Liver (tissue), 9 donors: Measurements from ENCODE around the gene CCL27. TPM values are rescaled to one million over a fixed set of nuclear protein-coding genes. Genes with fewer than 3 reads are reported as not detected.

Experiments used
- DNase-seq: peaks from one replicate; pipeline ENCODE4 v3.0.0-alpha.2; 2017; ENCODE audit warnings: low spot score
- H3K27ac ChIP-seq, 2 donors: one replicate each; pipeline ENCODE4 v1.7.0; 2013; ENCODE audit warnings: inconsistent platforms in 2 of 2, low read length in 2 of 2, control low read depth in 1 of 2, low read depth in 1 of 2, mild to moderate bottlenecking in 1 of 2
- H3K27me3 ChIP-seq, 4 donors: one replicate each; pipeline versions ENCODE4 v1.6.1 to v1.7.0; 2013; ENCODE audit warnings: low read length in 3 of 4, inconsistent platforms in 1 of 4, mild to moderate bottlenecking in 1 of 4, moderate library complexity in 1 of 4; ENCODE audit not compliant: control insufficient read depth in 4 of 4, insufficient read depth in 4 of 4
- H3K36me3 ChIP-seq, 4 donors: one replicate each; pipeline versions ENCODE4 v1.6.1 to v1.7.0; 2013; ENCODE audit warnings: low read length in 3 of 4, mild to moderate bottlenecking in 3 of 4, low read depth in 1 of 4, moderate library complexity in 1 of 4; ENCODE audit not compliant: control insufficient read depth in 4 of 4, insufficient read depth in 3 of 4
- H3K4me1 ChIP-seq, 4 donors: one replicate each; pipeline versions ENCODE4 v1.6.1 to v1.7.0; 2013; ENCODE audit warnings: low read length in 3 of 4, mild to moderate bottlenecking in 3 of 4, moderate library complexity in 1 of 4; ENCODE audit not compliant: control insufficient read depth in 4 of 4, insufficient read depth in 4 of 4
- H3K4me3 ChIP-seq, 3 donors: one replicate each; pipeline versions ENCODE4 v1.6.1 to v1.7.0; 2013; ENCODE audit warnings: low read length in 3 of 3, control low read depth in 1 of 3, low read depth in 1 of 3, mild to moderate bottlenecking in 1 of 3
- H3K9ac ChIP-seq, 2 donors: one replicate each; pipeline ENCODE4 v1.7.0; 2013; ENCODE audit warnings: low read length in 2 of 2, mild to moderate bottlenecking in 2 of 2, moderate library complexity in 2 of 2, control low read depth in 1 of 2, low read depth in 1 of 2
- H3K9me3 ChIP-seq, 4 donors: one replicate each; pipeline versions ENCODE4 v1.6.1 to v1.7.0; 2013; ENCODE audit warnings: low read length in 3 of 4; ENCODE audit not compliant: control insufficient read depth in 4 of 4
- CTCF ChIP-seq: fragments of 150-350 bp; IDR thresholded peaks from 2 replicates; pipeline ENCODE4 v1.5.1; 2017; ENCODE audit warnings: improper control_type of control experiment, low read depth, low read length; ENCODE audit not compliant: missing input control
- EGR1 ChIP-seq, 2 donors: IDR thresholded peaks; 2 replicates each; pipeline ENCODE4 v1.6.1; 2016 to 2018; ENCODE audit warnings: antibody characterized with exemption in 2 of 2, low read depth in 2 of 2
- FOXA1 ChIP-seq: IDR thresholded peaks from 2 replicates; pipeline ENCODE4 v1.6.1; 2016; ENCODE audit warnings: antibody characterized with exemption
- FOXA2 ChIP-seq: IDR thresholded peaks from 2 replicates; pipeline ENCODE4 v1.6.1; 2016; ENCODE audit warnings: antibody characterized with exemption
- GABPA ChIP-seq, 2 donors: IDR thresholded peaks in 1 of 2; conservative IDR thresholded peaks in 1 of 2; 2 replicates each; pipeline ENCODE4 v1.6.1; 2016; ENCODE audit warnings: antibody characterized with exemption in 2 of 2, mild to moderate bottlenecking in 1 of 2, moderate library complexity in 1 of 2
- HNF4A ChIP-seq, 2 donors: conservative IDR thresholded peaks; 2 replicates each; pipeline ENCODE4 v1.6.1; 2016; ENCODE audit warnings: antibody characterized with exemption in 2 of 2, mild to moderate bottlenecking in 2 of 2
- HNF4G ChIP-seq: IDR thresholded peaks from 2 replicates; pipeline ENCODE4 v1.6.1; 2016; ENCODE audit warnings: antibody characterized with exemption
- JUND ChIP-seq, 2 donors: IDR thresholded peaks; 2 replicates each; pipeline ENCODE4 v1.6.1; 2016; ENCODE audit warnings: antibody characterized with exemption in 2 of 2
- NR2F2 ChIP-seq: IDR thresholded peaks from 2 replicates; pipeline ENCODE4 v1.6.1; 2016; ENCODE audit warnings: antibody characterized with exemption
- RAD21 ChIP-seq, 2 donors: IDR thresholded peaks; 2 replicates each; pipeline ENCODE4 v1.6.1; 2016; ENCODE audit warnings: antibody characterized with exemption in 2 of 2, mild to moderate bottlenecking in 2 of 2
- RXRA ChIP-seq, 2 donors: IDR thresholded peaks; 2 replicates each; pipeline ENCODE4 v1.6.1; 2017 to 2018; ENCODE audit warnings: antibody characterized with exemption in 2 of 2, mild to moderate bottlenecking in 1 of 2
- SP1 ChIP-seq: IDR thresholded peaks from 2 replicates; pipeline ENCODE4 v1.6.1; 2018; ENCODE audit warnings: antibody characterized with exemption, mild to moderate bottlenecking
- TAF1 ChIP-seq: conservative IDR thresholded peaks from 2 replicates; pipeline ENCODE4 v1.6.1; 2016; ENCODE audit warnings: antibody characterized with exemption, mild to moderate bottlenecking
- YY1 ChIP-seq: IDR thresholded peaks from 2 replicates; pipeline ENCODE4 v1.6.1; 2016; ENCODE audit warnings: antibody characterized with exemption, mild to moderate bottlenecking
- ZBTB33 ChIP-seq: IDR thresholded peaks from 2 replicates; pipeline ENCODE4 v1.6.1; 2016; ENCODE audit warnings: antibody characterized with exemption
- polyA plus RNA-seq, 2 donors: library from polyadenylated mRNA; stranded (reverse) in 1 of 2; unstranded in 1 of 2; fragments of 200-250 nt in 1 of 2; fragments of >200 nt in 1 of 2; fragmentation: Nextera tagmentation in 1 of 2; extraction: Ambion mirVana in 1 of 2; gene quantifications; one replicate each; pipeline versions ENCODE4 v1.2.1 to v1.2.3, GENCODE V29; 2013 to 2015
- total RNA-seq, 2 donors: library from RNA; depleted of rRNA; stranded (reverse); fragments of >200 nt; gene quantifications; one replicate each; pipeline ENCODE4 v1.2.3, GENCODE V29; 2014
- TF ChIP-seq, protein P1 (sequence below): IDR thresholded peaks from 2 replicates; pipeline ENCODE4 v1.6.1; 2016; ENCODE audit warnings: antibody characterized with exemption, mild to moderate bottlenecking
- TF ChIP-seq, protein P2 (sequence below): IDR thresholded peaks from 2 replicates; pipeline ENCODE4 v1.6.1; 2016; ENCODE audit warnings: antibody characterized with exemption
- TF ChIP-seq, protein P3 (sequence below): IDR thresholded peaks from 2 replicates; pipeline ENCODE4 v1.6.1; 2016; ENCODE audit warnings: antibody characterized with exemption
- donor health status: healthy.
- donor health status: healthy.
- donor health status: healthy.
- donor health status: healthy.
- donor health status: healthy.

Gene CCL27
- total and polyA plus RNA-seq, 4 donors: not detected

DNA sequence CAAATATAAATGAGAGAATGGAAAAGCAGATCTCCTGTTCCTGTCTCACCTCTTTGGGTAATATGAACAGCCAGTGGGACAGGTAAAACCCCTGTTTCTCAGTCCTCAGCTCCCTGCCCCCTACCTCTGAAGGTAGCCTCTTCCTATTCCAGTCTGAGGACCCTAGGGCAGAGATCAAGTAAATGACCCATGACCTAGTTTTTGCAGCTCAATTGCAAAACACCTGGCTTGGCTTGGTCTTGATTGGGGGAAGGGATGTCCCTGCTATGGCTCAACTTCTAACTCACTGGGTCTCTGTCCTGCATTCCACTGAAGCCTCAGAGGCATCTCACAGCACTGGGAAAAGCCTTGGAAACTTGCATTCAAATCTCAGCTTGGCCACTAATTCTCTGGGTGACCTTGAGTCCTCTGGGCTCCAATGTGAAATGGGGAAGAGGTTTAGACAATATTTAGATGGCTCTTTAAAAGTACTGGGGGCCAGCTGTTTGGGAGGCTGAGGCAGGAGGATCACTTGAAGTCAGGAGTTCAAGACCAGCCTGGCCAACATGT, 17.6 kb downstream of the CCL27 start:
- no peaks in the 10 kb centered on the region for H3K9me3 ChIP-seq
- no peaks in the 10 kb centered on the region for H3K27me3 ChIP-seq
- peak; percentile 100 for TF ChIP-seq HNF4A (conservative IDR thresholded peaks at IDR 0.05)
- peak; percentile 88 for TF ChIP-seq NR2F2
- peak in 1 of 2 donors; percentile 76 for TF ChIP-seq EGR1 (IDR thresholded peaks at IDR 0.05; ENCODE audit: low read depth in 2 of 2)
- TF ChIP-seq CTCF: no peak
- TF ChIP-seq FOXA1: peak; percentile 20
- peak; percentile 67 for TF ChIP-seq ZBTB33
- peak; percentile 58 for TF ChIP-seq FOXA2
- no peak for TF ChIP-seq TAF1
- peak; percentile 31 to 33 for TF ChIP-seq RAD21 (IDR thresholded peaks at IDR 0.05)
- TF ChIP-seq, protein P1, sequence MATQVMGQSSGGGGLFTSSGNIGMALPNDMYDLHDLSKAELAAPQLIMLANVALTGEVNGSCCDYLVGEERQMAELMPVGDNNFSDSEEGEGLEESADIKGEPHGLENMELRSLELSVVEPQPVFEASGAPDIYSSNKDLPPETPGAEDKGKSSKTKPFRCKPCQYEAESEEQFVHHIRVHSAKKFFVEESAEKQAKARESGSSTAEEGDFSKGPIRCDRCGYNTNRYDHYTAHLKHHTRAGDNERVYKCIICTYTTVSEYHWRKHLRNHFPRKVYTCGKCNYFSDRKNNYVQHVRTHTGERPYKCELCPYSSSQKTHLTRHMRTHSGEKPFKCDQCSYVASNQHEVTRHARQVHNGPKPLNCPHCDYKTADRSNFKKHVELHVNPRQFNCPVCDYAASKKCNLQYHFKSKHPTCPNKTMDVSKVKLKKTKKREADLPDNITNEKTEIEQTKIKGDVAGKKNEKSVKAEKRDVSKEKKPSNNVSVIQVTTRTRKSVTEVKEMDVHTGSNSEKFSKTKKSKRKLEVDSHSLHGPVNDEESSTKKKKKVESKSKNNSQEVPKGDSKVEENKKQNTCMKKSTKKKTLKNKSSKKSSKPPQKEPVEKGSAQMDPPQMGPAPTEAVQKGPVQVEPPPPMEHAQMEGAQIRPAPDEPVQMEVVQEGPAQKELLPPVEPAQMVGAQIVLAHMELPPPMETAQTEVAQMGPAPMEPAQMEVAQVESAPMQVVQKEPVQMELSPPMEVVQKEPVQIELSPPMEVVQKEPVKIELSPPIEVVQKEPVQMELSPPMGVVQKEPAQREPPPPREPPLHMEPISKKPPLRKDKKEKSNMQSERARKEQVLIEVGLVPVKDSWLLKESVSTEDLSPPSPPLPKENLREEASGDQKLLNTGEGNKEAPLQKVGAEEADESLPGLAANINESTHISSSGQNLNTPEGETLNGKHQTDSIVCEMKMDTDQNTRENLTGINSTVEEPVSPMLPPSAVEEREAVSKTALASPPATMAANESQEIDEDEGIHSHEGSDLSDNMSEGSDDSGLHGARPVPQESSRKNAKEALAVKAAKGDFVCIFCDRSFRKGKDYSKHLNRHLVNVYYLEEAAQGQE: peak; percentile 88
- TF ChIP-seq SP1: peak; percentile 100
- TF ChIP-seq, protein P2, sequence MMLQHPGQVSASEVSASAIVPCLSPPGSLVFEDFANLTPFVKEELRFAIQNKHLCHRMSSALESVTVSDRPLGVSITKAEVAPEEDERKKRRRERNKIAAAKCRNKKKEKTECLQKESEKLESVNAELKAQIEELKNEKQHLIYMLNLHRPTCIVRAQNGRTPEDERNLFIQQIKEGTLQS: no peak
- TF ChIP-seq YY1: peak; percentile 55
- peak; percentile 56 to 95 for TF ChIP-seq JUND (IDR thresholded peaks at IDR 0.05)
- peak; percentile 99 for TF ChIP-seq RXRA (IDR thresholded peaks at IDR 0.05)
- peak; percentile 99 for TF ChIP-seq HNF4G
- TF ChIP-seq, protein P3, sequence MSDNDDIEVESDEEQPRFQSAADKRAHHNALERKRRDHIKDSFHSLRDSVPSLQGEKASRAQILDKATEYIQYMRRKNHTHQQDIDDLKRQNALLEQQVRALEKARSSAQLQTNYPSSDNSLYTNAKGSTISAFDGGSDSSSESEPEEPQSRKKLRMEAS: peak; percentile 74
- peak in 1 of 2 donors; percentile 62 for TF ChIP-seq GABPA (IDR thresholded peaks at IDR 0.05 in 1 of 2, conservative IDR thresholded peaks at IDR 0.05 in 1 of 2)
- H3K36me3 ChIP-seq: peaks cover 0 to 15% (median 10%) of the 10 kb centered on the region in 4 donors
- H3K4me1 ChIP-seq: peaks cover 20 to 67% (median 57%) of the 10 kb centered on the region in 4 donors
- no peak for DNase-seq
- H3K9ac ChIP-seq: peak overlapping the region in 1 of 2 donors; percentile 30
- H3K4me3 ChIP-seq: no peak overlapping the region
- peak overlapping the region; percentile 65 to 94 for H3K27ac ChIP-seq
